Measurements from ENCODE around the gene DGCR6L. TPM values are rescaled to one million over a fixed set of nuclear protein-coding genes. Genes with fewer than 3 reads are reported as not detected.
"Not testable (repeated sequence)": the region's sequence is repeated elsewhere in the genome, so short reads cannot be mapped to it uniquely, and the experiment has no call there.

Gene DGCR6L
- total RNA-seq, 1 donor from 2014 or later = 12.4 TPM

GRCh38 chr22:20284471-20285086 is 35.3 kb downstream of the DGCR6L start:
- TF ChIP-seq CTCF (IDR thresholded peaks at IDR 0.05) = no peak
- Mint-ChIP-seq H3K27ac (no peak overlapping the region), H3K4me1 (peaks cover 9% of the 10 kb centered on the region), H3K27me3 (no peaks in the 10 kb centered on the region), H3K9me3 (no peaks in the 10 kb centered on the region), H3K4me3 (no peak overlapping the region), H3K36me3 (ENCODE audit: low read depth) (no peaks in the 10 kb centered on the region)
- no peak for ATAC-seq (ENCODE audit: low read depth)
- POLR2A ChIA-PET = no interaction called here
- DNase-seq = no peak
- CTCF ChIA-PET = interaction anchor here (2.5 kb wide), 1 partner anchor 127 kb away, joined by 18 read pairs; no protein-coding TSS in a partner anchor
- intact Hi-C loops (cut with micrococcal nuclease) = loop anchor here (1.0 to 5.0 kb wide), 2 partner anchors 47 to 314 kb away; no protein-coding TSS in a partner anchor

GRCh38 chr22:20283674-20284066 is 36.2 kb downstream of the DGCR6L start:
- Mint-ChIP-seq H3K4me3 (no peak overlapping the region), H3K27me3 (no peaks in the 10 kb centered on the region), H3K9me3 (no peaks in the 10 kb centered on the region), H3K27ac (no peak overlapping the region), H3K36me3 (ENCODE audit: low read depth) (no peaks in the 10 kb centered on the region), H3K4me1 (peaks cover 9% of the 10 kb centered on the region)
- intact Hi-C loops (cut with micrococcal nuclease) = no loop called here
- POLR2A ChIA-PET = no interaction called here
- DNase-seq = no peak
- no peak for ATAC-seq (ENCODE audit: low read depth)
- TF ChIP-seq CTCF (IDR thresholded peaks at IDR 0.05) = no peak
- CTCF ChIA-PET = interaction anchor here (2.5 kb wide), 1 partner anchor 127 kb away, joined by 18 read pairs; no protein-coding TSS in a partner anchor

GRCh38 chr22:20282901-20283673 is 36.8 kb downstream of the DGCR6L start:
- ATAC-seq (ENCODE audit: low read depth) (no peak), DNase-seq (no peak)
- Mint-ChIP-seq H3K4me3 (no peak overlapping the region), H3K36me3 (ENCODE audit: low read depth) (no peaks in the 10 kb centered on the region), H3K4me1 (peaks cover 9% of the 10 kb centered on the region), H3K9me3 (no peaks in the 10 kb centered on the region), H3K27me3 (no peaks in the 10 kb centered on the region), H3K27ac (no peak overlapping the region)
- ChIA-PET POLR2A (no interaction called here), CTCF (interaction anchor here (2.5 kb wide), 1 partner anchor 126 kb away, joined by 18 read pairs; no protein-coding TSS in a partner anchor)
- no peak for TF ChIP-seq CTCF (IDR thresholded peaks at IDR 0.05)
- intact Hi-C loops (cut with micrococcal nuclease) = no loop called here

GRCh38 chr22:20281891-20282290 is 38.0 kb downstream of the DGCR6L start:
- no peak for ATAC-seq (ENCODE audit: low read depth)
- intact Hi-C loops (cut with micrococcal nuclease) = no loop called here
- Mint-ChIP-seq H3K27ac (no peak overlapping the region), H3K36me3 (ENCODE audit: low read depth) (no peaks in the 10 kb centered on the region), H3K9me3 (no peaks in the 10 kb centered on the region), H3K27me3 (no peaks in the 10 kb centered on the region), H3K4me3 (no peak overlapping the region), H3K4me1 (peaks cover 7% of the 10 kb centered on the region)
- POLR2A ChIA-PET = no interaction called here
- no peak for TF ChIP-seq CTCF (IDR thresholded peaks at IDR 0.05)
- no peak for DNase-seq
- CTCF ChIA-PET = interaction anchor here (1.3 kb wide), 1 partner anchor 125 kb away, joined by 4 read pairs; no protein-coding TSS in a partner anchor

GRCh38 chr22:20281473-20281872 is 38.4 kb downstream of the DGCR6L start:
- H3K4me3 Mint-ChIP-seq; intact Hi-C loops (cut with micrococcal nuclease); H3K9me3 Mint-ChIP-seq; H3K36me3 Mint-ChIP-seq (ENCODE audit: low read depth); H3K27me3 Mint-ChIP-seq; DNase-seq; ATAC-seq (ENCODE audit: low read depth); H3K27ac Mint-ChIP-seq; POLR2A ChIA-PET; H3K4me1 Mint-ChIP-seq: not testable (repeated sequence)
- CTCF ChIA-PET = interaction anchor here (1.3 kb wide), 1 partner anchor 124 kb away, joined by 4 read pairs; no protein-coding TSS in a partner anchor
